HG03280 (cell line): ENCODE measurements around the gene DCLK1.

Source experiments
- ATAC-seq: cut with Tn5 transposase; IDR thresholded peaks from one replicate; pipeline ENCODE4 v1.9.1; 2021; ENCODE audit warnings: mild to moderate bottlenecking, moderate library complexity; ENCODE audit not compliant: unreplicated experiment

Gene DCLK1

GRCh38 chr13:35954207-35954560 lies 177.0 kb downstream of the DCLK1 start:
- ATAC-seq, result no peak

GRCh38 chr13:35953537-35954206 lies 177.5 kb downstream of the DCLK1 start:
- no peak for ATAC-seq

- no peak for ATAC-seq
Observed at GRCh38 chr13:35947315-35947714, 183.9 kb downstream of the DCLK1 start.

GRCh38 chr13:35945368-35945767 lies 185.8 kb downstream of the DCLK1 start:
- ATAC-seq, result no peak

GRCh38 chr13:35941374-35941773 lies 189.8 kb downstream of the DCLK1 start:
- ATAC-seq, result no peak

- ATAC-seq, result no peak
Observed at GRCh38 chr13:35940734-35941133, 190.4 kb downstream of the DCLK1 start.

GRCh38 chr13:35936246-35936978 lies 194.8 kb downstream of the DCLK1 start:
- no peak for ATAC-seq

- no peak for ATAC-seq
Observed at GRCh38 chr13:35930665-35931631, 200.2 kb downstream of the DCLK1 start.

- no peak for ATAC-seq
Observed at GRCh38 chr13:35927567-35928021, 203.6 kb downstream of the DCLK1 start.

GRCh38 chr13:35926859-35927530 lies 204.2 kb downstream of the DCLK1 start:
- ATAC-seq, result no peak

- ATAC-seq, result no peak
Observed at GRCh38 chr13:35925669-35926068, 205.5 kb downstream of the DCLK1 start.

- ATAC-seq, result no peak
Observed at GRCh38 chr13:35923347-35923746, 207.8 kb downstream of the DCLK1 start.

GRCh38 chr13:35920816-35921215 lies 210.4 kb downstream of the DCLK1 start:
- ATAC-seq, result no peak

- no peak for ATAC-seq
Observed at GRCh38 chr13:35917942-35918645, 213.1 kb downstream of the DCLK1 start.

GRCh38 chr13:35917252-35917941 lies 213.8 kb downstream of the DCLK1 start:
- ATAC-seq, result no peak

GRCh38 chr13:35916146-35916545 lies 215.0 kb downstream of the DCLK1 start:
- no peak for ATAC-seq

GRCh38 chr13:35914662-35915061 lies 216.5 kb downstream of the DCLK1 start:
- no peak for ATAC-seq

- no peak for ATAC-seq
Observed at GRCh38 chr13:35912841-35913240, 218.3 kb downstream of the DCLK1 start.

GRCh38 chr13:35909837-35910540 lies 221.2 kb downstream of the DCLK1 start:
- no peak for ATAC-seq
